ENCODE results near the gene TEX2.

TEX2 gene

DNA sequence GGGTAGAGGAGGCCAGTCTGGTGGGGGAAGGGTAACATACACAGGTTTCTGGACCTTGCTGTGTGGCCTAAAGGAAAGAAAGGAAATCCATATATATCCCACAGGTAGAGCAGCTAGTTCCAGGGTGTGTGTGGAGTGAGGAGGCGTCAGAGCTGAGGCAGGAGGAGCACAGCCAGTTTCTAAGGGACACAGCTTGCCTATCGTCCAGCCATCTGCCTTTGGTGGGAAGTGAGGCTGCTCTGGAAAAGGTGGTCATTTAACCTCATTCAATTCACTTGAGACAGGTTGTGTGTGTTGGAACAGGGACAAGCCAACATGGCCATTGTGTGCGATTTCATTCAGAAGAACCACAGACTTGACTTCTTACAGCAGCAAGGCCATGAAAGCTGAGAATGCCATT, 96.2 kb downstream of the TEX2 start:
- Histone ChIP-seq H3K4me1 (no peaks in the 10 kb centered on the region), H3K9me3 (no peaks in the 10 kb centered on the region), H3K36me3 (peaks cover 6% of the 10 kb centered on the region), H3K4me3 (ENCODE audit: low read depth, low read length) (no peak overlapping the region), H3K27me3 (no peaks in the 10 kb centered on the region)
- no peak for DNase-seq
- TF ChIP-seq, protein P1, sequence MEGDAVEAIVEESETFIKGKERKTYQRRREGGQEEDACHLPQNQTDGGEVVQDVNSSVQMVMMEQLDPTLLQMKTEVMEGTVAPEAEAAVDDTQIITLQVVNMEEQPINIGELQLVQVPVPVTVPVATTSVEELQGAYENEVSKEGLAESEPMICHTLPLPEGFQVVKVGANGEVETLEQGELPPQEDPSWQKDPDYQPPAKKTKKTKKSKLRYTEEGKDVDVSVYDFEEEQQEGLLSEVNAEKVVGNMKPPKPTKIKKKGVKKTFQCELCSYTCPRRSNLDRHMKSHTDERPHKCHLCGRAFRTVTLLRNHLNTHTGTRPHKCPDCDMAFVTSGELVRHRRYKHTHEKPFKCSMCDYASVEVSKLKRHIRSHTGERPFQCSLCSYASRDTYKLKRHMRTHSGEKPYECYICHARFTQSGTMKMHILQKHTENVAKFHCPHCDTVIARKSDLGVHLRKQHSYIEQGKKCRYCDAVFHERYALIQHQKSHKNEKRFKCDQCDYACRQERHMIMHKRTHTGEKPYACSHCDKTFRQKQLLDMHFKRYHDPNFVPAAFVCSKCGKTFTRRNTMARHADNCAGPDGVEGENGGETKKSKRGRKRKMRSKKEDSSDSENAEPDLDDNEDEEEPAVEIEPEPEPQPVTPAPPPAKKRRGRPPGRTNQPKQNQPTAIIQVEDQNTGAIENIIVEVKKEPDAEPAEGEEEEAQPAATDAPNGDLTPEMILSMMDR (IDR thresholded peaks at IDR 0.05; ENCODE audit: low read depth, low read length) = no peak

DNA sequence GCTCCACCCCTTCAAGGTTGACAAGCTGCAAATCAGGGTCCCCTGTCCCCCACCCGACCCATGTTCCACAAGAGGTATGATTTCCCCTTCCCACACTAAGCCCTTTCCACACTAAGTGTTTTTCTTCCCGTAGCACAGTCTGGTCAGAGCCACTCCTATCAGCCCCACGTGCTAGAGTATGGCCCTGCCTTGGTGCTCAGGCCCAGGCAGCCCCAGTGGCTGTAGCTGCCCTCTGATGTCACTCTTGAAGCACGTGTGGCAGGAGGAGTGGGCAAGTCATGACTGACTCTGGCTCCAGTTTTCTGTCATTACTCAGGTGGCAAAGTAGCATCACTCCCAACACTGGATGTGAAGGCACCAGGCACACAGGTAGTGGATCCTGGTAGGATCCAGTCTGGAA, 97.7 kb downstream of the TEX2 start:
- TF ChIP-seq, protein P1 (IDR thresholded peaks at IDR 0.05; ENCODE audit: low read depth, low read length) = no peak
- Histone ChIP-seq H3K27me3 (no peaks in the 10 kb centered on the region), H3K4me1 (no peaks in the 10 kb centered on the region), H3K9me3 (no peaks in the 10 kb centered on the region), H3K4me3 (ENCODE audit: low read depth, low read length) (no peak overlapping the region), H3K36me3 (no peaks in the 10 kb centered on the region; the same call in 1 of the 2 replicates)
- DNase-seq = no peak

DNA sequence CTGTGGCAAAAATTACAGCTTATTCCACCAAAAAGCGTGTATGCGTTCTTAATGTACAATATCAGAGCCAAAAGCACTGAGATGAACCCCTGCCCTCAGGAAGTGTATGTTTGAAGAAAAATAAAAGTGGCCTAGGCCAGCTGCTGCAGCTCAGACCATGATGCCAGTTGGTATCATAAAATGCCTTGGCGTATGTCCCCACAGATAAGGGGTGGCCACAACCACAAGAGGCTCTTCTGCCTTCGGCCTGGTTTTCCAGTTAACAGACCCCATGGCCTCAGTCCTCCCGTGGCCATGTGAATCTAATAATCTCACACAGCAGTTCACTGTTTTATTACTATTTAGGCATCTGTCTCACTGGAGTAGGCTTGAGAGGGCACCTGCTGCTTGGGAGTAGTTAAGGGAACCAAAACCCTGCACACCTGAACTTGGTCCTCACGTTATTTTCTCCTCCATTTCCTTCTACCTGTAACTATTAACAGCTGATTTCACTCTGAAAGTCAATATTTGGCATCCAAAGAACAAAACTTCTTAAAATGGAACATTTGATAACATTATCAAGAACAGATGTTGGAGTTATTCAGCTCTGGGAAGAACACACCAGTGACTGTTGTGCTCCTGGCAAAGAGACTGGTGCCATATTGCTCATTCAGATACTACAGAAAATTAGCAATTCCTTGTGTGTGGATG, 98.3 kb downstream of the TEX2 start:
- Histone ChIP-seq H3K4me1 (no peaks in the 10 kb centered on the region), H3K27me3 (no peaks in the 10 kb centered on the region), H3K9me3 (no peaks in the 10 kb centered on the region), H3K4me3 (ENCODE audit: low read depth, low read length) (no peak overlapping the region), H3K36me3 (no peaks in the 10 kb centered on the region; the same call in 1 of the 2 replicates)
- TF ChIP-seq, protein P1 (IDR thresholded peaks at IDR 0.05; ENCODE audit: low read depth, low read length) = no peak
- DNase-seq = no peak

DNA sequence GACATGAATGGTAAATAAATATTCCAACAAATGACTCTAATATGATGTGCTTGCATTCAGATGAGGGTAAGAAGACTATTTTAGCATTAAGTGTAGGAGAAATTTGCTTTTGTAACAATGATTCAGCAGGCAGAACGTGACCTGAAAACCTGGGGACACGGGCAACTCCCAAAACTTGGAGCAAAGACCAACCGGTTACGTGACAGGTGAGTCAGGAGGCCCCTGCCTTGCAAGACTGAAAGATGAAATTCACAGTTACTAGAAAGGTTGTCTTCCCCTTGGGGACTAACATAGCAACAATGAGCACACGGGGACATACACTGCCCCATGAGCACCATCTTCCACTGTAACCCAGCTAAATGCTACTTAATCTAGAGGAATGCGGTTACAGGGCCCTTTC, 99.6 kb downstream of the TEX2 start:
- no peaks in the 10 kb centered on the region for H3K27me3 ChIP-seq
- TF ChIP-seq, protein P1 (IDR thresholded peaks at IDR 0.05; ENCODE audit: low read depth, low read length) = no peak
- no peak for DNase-seq
- H3K36me3 ChIP-seq = no peaks in the 10 kb centered on the region
- no peak overlapping the region for H3K4me3 ChIP-seq (ENCODE audit: low read depth, low read length)
- no peaks in the 10 kb centered on the region for H3K4me1 ChIP-seq
- H3K9me3 ChIP-seq = no peaks in the 10 kb centered on the region

DNA sequence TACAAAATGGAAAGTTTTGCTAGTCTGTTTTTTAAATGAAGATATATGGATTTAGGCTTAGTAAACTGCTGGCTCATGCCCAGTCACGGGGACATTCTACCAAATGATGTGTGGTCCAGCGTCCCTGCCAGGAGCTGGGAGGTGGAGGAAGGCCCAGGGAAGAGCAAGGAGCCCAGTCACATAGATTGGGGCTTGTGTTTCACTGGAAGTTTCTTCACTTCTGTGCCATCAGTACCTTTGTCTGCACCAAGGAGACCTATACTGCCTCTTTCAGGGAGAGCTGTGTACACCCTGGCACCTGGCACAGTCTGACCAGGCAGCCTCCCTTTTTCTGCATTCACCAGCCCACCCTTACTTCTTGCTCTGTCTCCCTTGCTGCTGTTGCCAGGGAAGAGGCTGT, 100.5 kb downstream of the TEX2 start:
- Histone ChIP-seq H3K36me3 (no peaks in the 10 kb centered on the region), H3K4me1 (no peaks in the 10 kb centered on the region)

More for the DNA sequence above, 100.5 kb downstream of the TEX2 start:
- TF ChIP-seq, protein P1 (IDR thresholded peaks at IDR 0.05; ENCODE audit: low read depth, low read length) = no peak
- no peak for DNase-seq
- Histone ChIP-seq H3K27me3 (no peaks in the 10 kb centered on the region), H3K9me3 (no peaks in the 10 kb centered on the region), H3K4me3 (ENCODE audit: low read depth, low read length) (no peak overlapping the region)
